PFSK-1 (cell line): Measurements from ENCODE around the gene HACD2.

Experiments used
- FOXP2 ChIP-seq: optimal IDR thresholded peaks from 2 replicates; pipeline ENCODE3; 2011; ENCODE audit warnings: borderline replicate concordance, control low read depth, inconsistent platforms; ENCODE audit not compliant: insufficient read depth; ENCODE audit errors: extremely low read length, extremely low read depth
- POLR2AphosphoS5 ChIP-seq: IDR thresholded peaks from 2 replicates; pipeline ENCODE4 v1.6.1; 2012; ENCODE audit warnings: low read depth, mild to moderate bottlenecking, control low read depth, low read length, moderate library complexity
- REST ChIP-seq, 2 experiments: IDR thresholded peaks; 2 replicates each; pipeline versions ENCODE4 v1.6.1 to v1.8.0; 2011 to 2012; ENCODE audit warnings: low read depth in 2 of 2, low read length in 2 of 2, control low read depth in 1 of 2, inconsistent platforms in 1 of 2, mild to moderate bottlenecking in 1 of 2, moderate library complexity in 1 of 2; ENCODE audit not compliant: insufficient read depth in 1 of 2
- SIN3A ChIP-seq: IDR thresholded peaks from 2 replicates; pipeline ENCODE4 v1.6.1; 2012; ENCODE audit warnings: mild to moderate bottlenecking, low read length, moderate library complexity, borderline replicate concordance; ENCODE audit not compliant: insufficient read depth
- TAF1 ChIP-seq: IDR thresholded peaks from 2 replicates; pipeline ENCODE4 v1.6.1; 2012; ENCODE audit warnings: low read length, control low read depth, borderline replicate concordance; ENCODE audit not compliant: insufficient read depth

The HACD2 gene

GRCh38 chr3:123520656-123521055 is 64.2 kb downstream of the HACD2 start:
- TF ChIP-seq REST (IDR thresholded peaks at IDR 0.05; ENCODE audit: insufficient read depth in 1 of 2, low read depth in 2 of 2, low read length in 2 of 2), result no peak
- no peak for TF ChIP-seq FOXP2
- no peak for TF ChIP-seq SIN3A
- TF ChIP-seq TAF1, result no peak
- no peak for TF ChIP-seq POLR2AphosphoS5

- TF ChIP-seq REST (IDR thresholded peaks at IDR 0.05; ENCODE audit: insufficient read depth in 1 of 2, low read depth in 2 of 2, low read length in 2 of 2) (no peak), SIN3A (no peak), TAF1 (no peak), POLR2AphosphoS5 (no peak), FOXP2 (no peak)
Measured at GRCh38 chr3:123518892-123519485, 65.9 kb downstream of the HACD2 start.

GRCh38 chr3:123511726-123512125 is 73.1 kb downstream of the HACD2 start:
- TF ChIP-seq TAF1 (no peak), POLR2AphosphoS5 (no peak), FOXP2 (no peak), REST (IDR thresholded peaks at IDR 0.05; ENCODE audit: insufficient read depth in 1 of 2, low read depth in 2 of 2, low read length in 2 of 2) (no peak), SIN3A (no peak)

GRCh38 chr3:123511084-123511483 is 73.8 kb downstream of the HACD2 start:
- TF ChIP-seq POLR2AphosphoS5 (no peak), REST (IDR thresholded peaks at IDR 0.05; ENCODE audit: insufficient read depth in 1 of 2, low read depth in 2 of 2, low read length in 2 of 2) (no peak), TAF1 (no peak), FOXP2 (no peak), SIN3A (no peak)

- TF ChIP-seq SIN3A, result no peak
- TF ChIP-seq FOXP2, result no peak
- no peak for TF ChIP-seq REST (IDR thresholded peaks at IDR 0.05; ENCODE audit: insufficient read depth in 1 of 2, low read depth in 2 of 2, low read length in 2 of 2)
- TF ChIP-seq TAF1, result no peak
- no peak for TF ChIP-seq POLR2AphosphoS5
Measured at GRCh38 chr3:123508178-123508577, 76.7 kb downstream of the HACD2 start.
